Prostate gland (tissue), 2 donors: ENCODE data around the gene CTNNA3. TPM values are rescaled to one million over a fixed set of nuclear protein-coding genes. Genes with fewer than 3 reads are reported as not detected.

ENCODE experiments used
- DNase-seq: peaks from one replicate; pipeline ENCODE4 v3.0.0-alpha.2; 2019; ENCODE audit warnings: low spot score
- H3K27ac ChIP-seq, 2 donors: fragments of 200-600 bp; sonication (generic); 2 replicates each; pipeline ENCODE4 v1.5.1; 2017 to 2019
- H3K27me3 ChIP-seq: fragments of 200-600 bp; sonication (generic); replicated peaks from 2 replicates; pipeline ENCODE4 v1.5.1; 2019; ENCODE audit not compliant: insufficient read depth
- H3K36me3 ChIP-seq, 2 donors: fragments of 200-600 bp; sonication (generic); 1 replicate in 1 of 2; 2 replicates in 1 of 2; pipeline versions ENCODE4 v1.5.1 to v1.8.1; 2017 to 2019
- H3K4me1 ChIP-seq: fragments of 200-600 bp; sonication (generic); replicated peaks from 2 replicates; pipeline ENCODE4 v1.5.1; 2019
- H3K4me3 ChIP-seq, 2 donors: fragments of 200-600 bp; sonication (generic); 2 replicates each; pipeline ENCODE4 v1.5.1; 2017 to 2019
- H3K9me3 ChIP-seq: fragments of 200-600 bp; sonication (generic); 2 replicates; pipeline ENCODE4 v1.5.1; 2017
- CTCF ChIP-seq, 4 experiments: fragments of 200-600 bp in 2 of 4; fragments of 450-650 bp in 2 of 4; sonication (generic) in 2 of 4; IDR thresholded peaks; 1 replicate in 3 of 4; 2 replicates in 1 of 4; pipeline ENCODE4 v1.5.1; 2016 to 2019; ENCODE audit warnings: antibody characterized with exemption in 4 of 4, mild to moderate bottlenecking in 2 of 4, moderate library complexity in 2 of 4
- POLR2A ChIP-seq: fragments of 450-650 bp; IDR thresholded peaks from one replicate; pipeline ENCODE4 v1.6.1; 2016; ENCODE audit warnings: antibody characterized with exemption, mild to moderate bottlenecking
- POLR2AphosphoS5 ChIP-seq: sonication (generic); formaldehyde crosslinking; IDR thresholded peaks from one replicate; pipeline ENCODE4 v1.6.1; 2017; ENCODE audit warnings: antibody characterized with exemption
- WGBS: methylation state at CpG from one replicate; pipeline ENCODE4 v1.1.5; 2018; 5-methylcytosine and 5-hydroxymethylcytosine counted together
- intact Hi-C: fragments of 100-400 bp; cut with DNase I; formaldehyde crosslinking; loops from one replicate; pipeline ENCODE4 v1.14.2; 2022
- total RNA-seq, 2 donors: library from RNA; depleted of rRNA; stranded (reverse); fragments of >200 nt; gene quantifications; one replicate each; pipeline ENCODE4 v1.1.0, GENCODE V29; 2016

Gene CTNNA3
- total RNA-seq, 2 donors from 2014 or later = 0.27 to 7.2 TPM

DNA sequence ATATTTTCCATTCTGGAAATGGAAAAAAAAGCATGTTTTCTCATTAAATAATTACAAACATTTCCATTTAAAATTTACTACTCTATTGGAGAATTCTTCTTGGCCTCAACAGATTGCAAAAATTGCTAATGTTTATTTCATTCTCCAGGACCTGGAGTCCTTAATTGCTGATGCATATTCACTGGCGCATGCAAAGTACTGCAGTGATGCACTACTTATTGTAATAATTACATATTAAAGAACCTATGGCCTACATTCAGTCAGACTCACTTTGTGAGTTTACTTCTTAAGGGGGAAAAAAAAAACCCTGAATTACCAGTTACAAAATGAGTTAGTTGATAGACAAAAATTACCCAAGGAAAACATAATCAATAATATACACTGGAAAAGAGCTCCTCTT is 1161.1 kb downstream of the CTNNA3 start:
- no peak for DNase-seq
- Histone ChIP-seq H3K36me3 (peaks cover 0 to 3% of the 10 kb centered on the region in 2 donors), H3K9me3 (no peaks in the 10 kb centered on the region), H3K27me3 (no peaks in the 10 kb centered on the region), H3K27ac (no peak overlapping the region), H3K4me1 (no peaks in the 10 kb centered on the region), H3K4me3 (no peak overlapping the region)
- WGBS = 100% methylated on average over 1 of the region's 1 CpG
- intact Hi-C loops = no loop called here
- TF ChIP-seq CTCF (IDR thresholded peaks at IDR 0.05) (no peak), POLR2AphosphoS5 (no peak), POLR2A (no peak)

- H3K27me3 ChIP-seq = no peaks in the 10 kb centered on the region
- no peaks in the 10 kb centered on the region for H3K4me1 ChIP-seq
- TF ChIP-seq CTCF (IDR thresholded peaks at IDR 0.05) (no peak), POLR2A (no peak), POLR2AphosphoS5 (no peak)
- H3K9me3 ChIP-seq = no peaks in the 10 kb centered on the region
- H3K36me3 ChIP-seq = no peaks in the 10 kb centered on the region
- no peak for DNase-seq
- WGBS = 13% methylated on average over 1 of the region's 1 CpG
- intact Hi-C loops = no loop called here
- H3K4me3 ChIP-seq = no peak overlapping the region
- no peak overlapping the region for H3K27ac ChIP-seq
Observed at GRCh38 chr10:66521506-66521905, 1174.5 kb downstream of the CTNNA3 start.

DNA sequence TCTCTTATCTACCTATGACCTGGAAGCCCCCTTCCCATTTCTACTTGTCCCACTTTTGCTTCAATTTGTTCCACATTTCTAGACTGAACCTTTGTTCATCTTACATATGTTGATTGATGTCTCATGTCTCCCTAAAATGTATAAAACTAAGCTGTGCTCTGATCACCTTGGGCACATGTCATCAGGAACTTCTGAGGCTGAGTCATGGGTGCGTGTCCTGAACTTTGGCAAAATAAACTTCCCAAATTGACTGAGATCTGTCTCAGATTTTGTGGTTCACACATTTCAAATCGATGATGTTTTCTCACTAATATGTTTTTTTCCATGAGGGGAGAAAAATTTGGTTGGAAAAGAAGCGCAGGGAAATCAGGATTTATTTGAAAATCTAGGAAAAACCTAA is 1176.4 kb downstream of the CTNNA3 start:
- 90% methylated on average over 3 of the region's 3 CpGs for WGBS
- H3K4me3 ChIP-seq = no peak overlapping the region
- TF ChIP-seq CTCF (IDR thresholded peaks at IDR 0.05) = no peak
- TF ChIP-seq POLR2A = no peak
- TF ChIP-seq POLR2AphosphoS5 = no peak

DNA sequence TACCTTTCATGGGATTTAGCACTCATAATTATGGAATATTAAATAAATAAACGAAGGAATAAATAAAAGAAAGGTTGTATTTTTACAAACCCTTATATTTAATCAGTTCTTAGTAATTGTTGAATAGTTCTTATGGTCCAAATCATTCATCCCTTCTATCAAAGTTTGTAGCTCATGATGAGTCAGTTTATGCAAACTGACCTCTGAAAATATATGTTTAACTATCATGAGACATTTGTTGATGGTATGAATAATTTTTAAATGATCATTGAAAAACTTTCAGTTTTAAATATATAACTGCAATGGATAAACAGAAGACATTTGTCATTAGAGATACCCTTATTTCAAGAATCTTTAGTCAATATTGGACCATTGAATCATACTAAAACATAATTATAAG is 1181.3 kb downstream of the CTNNA3 start:
- H3K27me3 ChIP-seq = no peaks in the 10 kb centered on the region
- no peaks in the 10 kb centered on the region for H3K36me3 ChIP-seq
- no peak overlapping the region for H3K4me3 ChIP-seq
- H3K4me1 ChIP-seq = no peaks in the 10 kb centered on the region
- no peak for TF ChIP-seq CTCF (IDR thresholded peaks at IDR 0.05)
- TF ChIP-seq POLR2A = no peak
- no peak for TF ChIP-seq POLR2AphosphoS5
- intact Hi-C loops = no loop called here
- H3K9me3 ChIP-seq = no peaks in the 10 kb centered on the region
- WGBS = 71% methylated on average over 1 of the region's 1 CpG
- DNase-seq = no peak
- no peak overlapping the region for H3K27ac ChIP-seq

More for the DNA sequence above, 1176.4 kb downstream of the CTNNA3 start:
- Histone ChIP-seq H3K36me3 (no peaks in the 10 kb centered on the region), H3K27ac (no peak overlapping the region), H3K9me3 (no peaks in the 10 kb centered on the region), H3K4me1 (no peaks in the 10 kb centered on the region), H3K27me3 (no peaks in the 10 kb centered on the region)
- intact Hi-C loops = no loop called here
- no peak for DNase-seq

DNA sequence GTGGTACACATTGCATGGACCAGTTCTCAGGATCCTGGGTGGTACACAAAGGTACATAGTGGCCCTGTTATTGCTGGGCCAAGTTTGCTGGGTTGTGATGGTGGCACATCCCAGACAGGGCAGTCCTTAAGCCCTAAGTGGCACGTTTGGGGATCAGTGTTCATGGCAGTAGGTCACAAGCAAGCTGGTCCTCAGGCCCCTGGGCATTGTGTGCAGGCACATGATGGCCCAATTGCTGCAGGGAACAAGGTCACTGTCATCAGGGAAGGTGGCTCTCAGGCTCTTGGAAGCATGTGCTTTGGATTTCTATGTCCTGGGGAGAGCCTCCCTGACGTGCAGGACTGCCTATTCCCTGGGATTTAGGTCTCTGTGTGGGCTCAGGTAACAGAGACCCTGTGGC is 1182.5 kb downstream of the CTNNA3 start:
- Histone ChIP-seq H3K4me1 (no peaks in the 10 kb centered on the region), H3K36me3 (no peaks in the 10 kb centered on the region), H3K27me3 (no peaks in the 10 kb centered on the region), H3K9me3 (no peaks in the 10 kb centered on the region), H3K4me3 (no peak overlapping the region), H3K27ac (no peak overlapping the region)
- TF ChIP-seq CTCF (IDR thresholded peaks at IDR 0.05) (no peak), POLR2AphosphoS5 (no peak), POLR2A (no peak)
- WGBS = 100% methylated on average over 1 of the region's 2 CpGs
- intact Hi-C loops = no loop called here
- no peak for DNase-seq
